Transverse colon (tissue), 4 donors: Measurements from ENCODE around the gene MTMR12. TPM values are rescaled to one million over a fixed set of nuclear protein-coding genes. Genes with fewer than 3 reads are reported as not detected.

Source experiments
- DNase-seq: peaks from one replicate; pipeline ENCODE4 v3.0.0-alpha.2; 2019
- H3K27ac ChIP-seq, 4 donors: fragments of 200-600 bp; sonication (generic); 2 replicates each; pipeline ENCODE4 v1.5.1; 2016 to 2018; ENCODE audit warnings: inconsistent platforms in 4 of 4
- H3K27me3 ChIP-seq: fragments of 200-600 bp; sonication (generic); 2 replicates; pipeline ENCODE4 v1.5.1; 2017; ENCODE audit warnings: inconsistent platforms
- H3K36me3 ChIP-seq, 4 donors: fragments of 200-600 bp; sonication (generic); 2 replicates each; pipeline ENCODE4 v1.5.1; 2017 to 2019; ENCODE audit warnings: inconsistent platforms in 4 of 4
- H3K4me1 ChIP-seq, 4 donors: fragments of 200-600 bp; sonication (generic); 2 replicates each; pipeline ENCODE4 v1.5.1; 2017 to 2020; ENCODE audit warnings: inconsistent platforms in 4 of 4
- H3K4me3 ChIP-seq, 4 donors: fragments of 200-600 bp; sonication (generic); 1 replicate in 1 of 4; 2 replicates in 3 of 4; pipeline versions ENCODE4 v1.5.1 to v1.6.1; 2017 to 2019; ENCODE audit warnings: inconsistent platforms in 4 of 4
- H3K9me3 ChIP-seq, 2 donors: fragments of 200-600 bp; sonication (generic); 2 replicates each; pipeline ENCODE4 v1.5.1; 2017 to 2019; ENCODE audit warnings: inconsistent platforms in 2 of 2
- EP300 ChIP-seq: sonication (generic); formaldehyde crosslinking; IDR thresholded peaks from one replicate; pipeline ENCODE4 v1.6.1; 2017; ENCODE audit warnings: antibody characterized with exemption, low read depth
- POLR2A ChIP-seq: fragments of 450-650 bp; IDR thresholded peaks from one replicate; pipeline ENCODE4 v1.6.1; 2016; ENCODE audit warnings: antibody characterized with exemption, mild to moderate bottlenecking, moderate library complexity
- POLR2AphosphoS5 ChIP-seq, 3 donors: sonication (generic); formaldehyde crosslinking; IDR thresholded peaks; one replicate each; pipeline ENCODE4 v1.6.1; 2016; ENCODE audit warnings: antibody characterized with exemption in 3 of 3
- WGBS, 2 donors: methylation state at CpG; one replicate each; pipeline ENCODE4 v1.1.5; 2018; ENCODE audit warnings: low coverage in 1 of 2; 5-methylcytosine and 5-hydroxymethylcytosine counted together
- in situ Hi-C, 4 donors: fragments of 200-750 bp; cut with MboI; loops; one replicate each; pipeline versions ENCODE4 v1.15.0 to v1.15.1; 2017; ENCODE audit warnings: low sequenced_read_pairs in 3 of 4, low pct_ligation_motif_present in 1 of 4, low pct_unique_long_range_greater_than_20kb in 1 of 4
- intact Hi-C: fragments of 100-400 bp; cut with DNase I; formaldehyde crosslinking; loops from one replicate; pipeline ENCODE4 v1.15.1; 2023; ENCODE audit warnings: low total_unique reads
- total RNA-seq, 4 donors: library from RNA; depleted of rRNA; stranded (reverse); fragments of >200 nt; gene quantifications; one replicate each; pipeline ENCODE4 v1.1.0, GENCODE V29; 2016
- TF ChIP-seq, protein P1 (sequence below), 5 experiments: fragments of 200-600 bp in 3 of 5; fragments of 450-650 bp in 2 of 5; sonication (generic) in 3 of 5; IDR thresholded peaks; 1 replicate in 2 of 5; 2 replicates in 3 of 5; pipeline ENCODE4 v1.5.1; 2016 to 2017; ENCODE audit warnings: antibody characterized with exemption in 5 of 5, inconsistent platforms in 3 of 5, mild to moderate bottlenecking in 2 of 5, moderate library complexity in 1 of 5

Gene MTMR12
- total RNA-seq, 4 donors from 2014 or later, result 10.1 to 27.9 (median 16.1) TPM

DNA sequence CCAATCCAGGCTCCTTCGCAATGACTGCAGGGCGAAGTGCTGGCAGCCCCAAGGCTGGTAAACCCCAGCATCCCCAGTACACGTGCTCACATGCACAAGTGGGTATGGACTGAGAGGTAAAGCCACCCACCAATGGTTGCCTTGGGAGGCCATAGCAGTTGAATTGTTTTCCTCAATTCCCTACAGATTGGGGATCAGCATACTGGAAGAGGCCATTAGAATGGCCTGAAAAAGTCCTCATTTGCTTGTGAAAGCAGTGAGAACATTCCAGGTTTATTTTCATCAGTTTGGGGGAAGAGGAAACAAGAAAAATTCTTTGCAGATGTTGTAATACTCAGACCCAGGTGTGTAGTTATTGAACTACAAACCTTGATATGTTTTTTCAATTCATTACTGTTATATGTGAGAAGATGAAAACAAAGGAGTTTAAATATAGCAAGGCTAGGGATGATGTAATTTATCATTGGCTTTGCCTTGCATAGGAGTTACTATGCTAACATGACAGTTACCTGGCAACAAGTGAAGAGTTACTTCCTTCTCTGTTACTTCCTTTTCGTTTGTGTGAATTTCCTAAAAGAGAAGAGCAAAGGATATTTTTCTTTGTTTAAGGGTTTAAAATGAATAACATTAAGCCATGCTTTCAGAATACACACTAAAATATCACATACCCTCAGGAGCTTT, 36.4 kb downstream of the MTMR12 start:
- Histone ChIP-seq H3K4me3 (no peak overlapping the region), H3K27me3 (no peaks in the 10 kb centered on the region), H3K36me3 (peaks cover 0 to 19% (median 9%) of the 10 kb centered on the region in 4 donors), H3K9me3 (no peaks in the 10 kb centered on the region), H3K27ac (peak overlapping the region in 3 of 4 donors; percentile 49 to 63 (median 56)), H3K4me1 (peaks cover 0 to 26% (median 7%) of the 10 kb centered on the region in 4 donors)
- in situ Hi-C loops (no loop called here), intact Hi-C loops (no loop called here)
- TF ChIP-seq POLR2AphosphoS5 (IDR thresholded peaks at IDR 0.05), result no peak
- TF ChIP-seq, protein P1, sequence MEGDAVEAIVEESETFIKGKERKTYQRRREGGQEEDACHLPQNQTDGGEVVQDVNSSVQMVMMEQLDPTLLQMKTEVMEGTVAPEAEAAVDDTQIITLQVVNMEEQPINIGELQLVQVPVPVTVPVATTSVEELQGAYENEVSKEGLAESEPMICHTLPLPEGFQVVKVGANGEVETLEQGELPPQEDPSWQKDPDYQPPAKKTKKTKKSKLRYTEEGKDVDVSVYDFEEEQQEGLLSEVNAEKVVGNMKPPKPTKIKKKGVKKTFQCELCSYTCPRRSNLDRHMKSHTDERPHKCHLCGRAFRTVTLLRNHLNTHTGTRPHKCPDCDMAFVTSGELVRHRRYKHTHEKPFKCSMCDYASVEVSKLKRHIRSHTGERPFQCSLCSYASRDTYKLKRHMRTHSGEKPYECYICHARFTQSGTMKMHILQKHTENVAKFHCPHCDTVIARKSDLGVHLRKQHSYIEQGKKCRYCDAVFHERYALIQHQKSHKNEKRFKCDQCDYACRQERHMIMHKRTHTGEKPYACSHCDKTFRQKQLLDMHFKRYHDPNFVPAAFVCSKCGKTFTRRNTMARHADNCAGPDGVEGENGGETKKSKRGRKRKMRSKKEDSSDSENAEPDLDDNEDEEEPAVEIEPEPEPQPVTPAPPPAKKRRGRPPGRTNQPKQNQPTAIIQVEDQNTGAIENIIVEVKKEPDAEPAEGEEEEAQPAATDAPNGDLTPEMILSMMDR (IDR thresholded peaks at IDR 0.05), result no peak
- TF ChIP-seq EP300, result no peak
- no peak for TF ChIP-seq POLR2A
- 45 to 69% methylated on average over 3 to 4 of the region's 4 CpGs for WGBS, 2 donors
- DNase-seq, result no peak

DNA sequence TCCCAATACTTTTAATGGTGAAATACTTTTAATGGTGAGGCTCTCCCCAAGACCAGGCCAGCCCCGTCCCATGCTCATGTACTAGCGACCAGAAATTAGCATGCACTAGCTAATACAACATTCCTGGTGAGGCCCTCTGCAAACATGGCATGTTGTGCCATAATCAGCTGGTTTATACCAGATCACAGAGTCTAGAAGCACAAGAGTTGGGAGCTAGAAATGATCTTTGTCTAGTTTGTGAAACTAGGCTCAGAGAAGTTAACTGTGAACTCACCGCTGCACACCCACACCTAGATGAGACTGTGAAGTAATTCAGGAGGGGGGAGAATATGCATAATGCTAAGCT, 37.4 kb downstream of the MTMR12 start:
- in situ Hi-C loops, result no loop called here
- intact Hi-C loops, result no loop called here

DNA sequence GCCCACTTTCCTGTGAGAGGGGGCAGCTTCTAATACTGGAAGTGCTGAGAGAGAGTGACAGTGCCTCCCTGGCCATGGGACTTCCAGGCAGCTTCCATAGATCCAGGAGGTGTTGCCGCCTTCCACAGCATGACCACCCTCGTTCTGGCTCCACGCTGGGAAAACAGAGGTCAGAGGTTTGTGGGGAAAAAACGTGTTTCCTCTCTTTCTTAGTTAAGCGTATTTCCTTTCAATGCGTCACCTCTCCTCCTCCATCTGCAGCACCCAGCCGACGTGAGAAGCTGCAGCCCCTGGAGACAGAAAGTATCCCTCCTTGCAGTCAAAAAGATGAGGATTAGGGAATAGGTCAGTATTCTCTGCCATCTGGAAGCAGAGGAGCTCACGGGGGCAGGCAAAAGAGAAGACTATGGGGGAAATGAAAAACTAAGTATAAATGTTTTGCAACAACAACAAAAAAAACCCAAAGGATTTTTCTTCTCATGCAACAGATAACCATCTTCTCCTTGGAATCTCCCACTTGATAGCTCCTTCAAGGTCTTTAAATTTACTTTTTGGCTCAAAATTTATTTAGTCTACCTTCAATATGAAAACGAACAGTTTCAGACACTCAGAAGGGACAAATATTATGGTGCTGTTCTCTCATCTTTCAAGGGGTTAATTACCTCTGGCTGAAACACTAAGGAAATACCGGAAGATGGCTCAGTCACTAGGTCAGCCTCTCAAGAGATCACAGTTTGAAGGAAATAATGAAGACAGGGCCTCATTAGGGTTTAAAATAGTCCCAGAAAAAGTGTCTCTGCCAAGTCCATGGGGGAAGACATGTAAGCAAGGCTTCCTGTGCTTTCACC, 38.0 kb downstream of the MTMR12 start:
- 79% methylated on average over 7 to 11 of the region's 11 CpGs for WGBS, 2 donors
- Histone ChIP-seq H3K4me3 (no peak overlapping the region), H3K27ac (peak overlapping the region in 1 of 4 donors; percentile 13), H3K4me1 (peaks cover 0 to 26% (median 7%) of the 10 kb centered on the region in 4 donors), H3K36me3 (peaks cover 0 to 33% (median 16%) of the 10 kb centered on the region in 4 donors), H3K9me3 (no peaks in the 10 kb centered on the region), H3K27me3 (no peaks in the 10 kb centered on the region)
- TF ChIP-seq POLR2AphosphoS5 (IDR thresholded peaks at IDR 0.05) (no peak), POLR2A (no peak), EP300 (no peak)
- TF ChIP-seq, protein P1 (IDR thresholded peaks at IDR 0.05), result no peak
- intact Hi-C loops, result no loop called here
- in situ Hi-C loops, result no loop called here
- no peak for DNase-seq

More for the DNA sequence above, 37.4 kb downstream of the MTMR12 start:
- peaks cover 0 to 26% (median 7%) of the 10 kb centered on the region in 4 donors for H3K4me1 ChIP-seq
- WGBS, 2 donors, result 85 to 90% methylated on average over 2 to 3 of the region's 3 CpGs
- H3K36me3 ChIP-seq, result peaks cover 0 to 29% (median 14%) of the 10 kb centered on the region in 4 donors
- peak overlapping the region in 2 of 4 donors; percentile 13 to 41 for H3K27ac ChIP-seq
- TF ChIP-seq, protein P1 (IDR thresholded peaks at IDR 0.05), result no peak
- no peak for TF ChIP-seq POLR2A
- no peak overlapping the region for H3K4me3 ChIP-seq
- DNase-seq, result no peak
- no peaks in the 10 kb centered on the region for H3K9me3 ChIP-seq
- no peaks in the 10 kb centered on the region for H3K27me3 ChIP-seq

DNA sequence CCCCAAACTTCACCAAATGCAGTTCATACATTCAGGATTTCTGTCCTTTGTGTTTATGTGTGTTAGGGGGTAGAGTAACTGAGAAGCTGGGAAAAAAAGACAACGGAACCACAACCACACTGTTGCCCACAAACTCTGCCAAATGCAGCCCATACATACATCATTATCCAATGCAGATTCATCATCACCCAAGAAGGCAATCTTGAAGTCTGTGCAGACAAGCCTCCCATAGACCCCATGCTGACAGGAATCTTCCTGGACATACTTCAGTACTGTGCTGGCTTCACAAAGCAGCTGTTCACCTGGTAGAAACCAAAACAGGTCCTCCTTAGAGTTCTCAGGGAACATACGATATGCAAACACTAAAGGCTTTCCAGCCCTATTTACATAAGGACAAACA, 38.9 kb downstream of the MTMR12 start:
- Histone ChIP-seq H3K36me3 (peaks cover 0 to 42% (median 19%) of the 10 kb centered on the region in 4 donors), H3K4me3 (no peak overlapping the region), H3K27ac (peak overlapping the region in 1 of 4 donors; percentile 13), H3K27me3 (no peaks in the 10 kb centered on the region), H3K4me1 (peaks cover 0 to 26% (median 7%) of the 10 kb centered on the region in 4 donors), H3K9me3 (no peaks in the 10 kb centered on the region)
- in situ Hi-C loops, result no loop called here
- TF ChIP-seq, protein P1 (IDR thresholded peaks at IDR 0.05), result no peak
- TF ChIP-seq POLR2A (no peak), EP300 (no peak), POLR2AphosphoS5 (IDR thresholded peaks at IDR 0.05) (no peak)
- no peak for DNase-seq
- intact Hi-C loops, result no loop called here
- 81 to 84% methylated on average over 2 of the region's 2 CpGs for WGBS, 2 donors
